ENCODE results near the gene ST3GAL4.
"Not testable (repeated sequence)": the region's sequence is repeated elsewhere in the genome, so short reads cannot be mapped to it uniquely, and the experiment has no call there.

ST3GAL4 gene

GRCh38 chr11:126378763-126379162 lies 23.3 kb downstream of the ST3GAL4 start:
- no peak for ATAC-seq
- Mint-ChIP-seq H3K4me3 (no peak overlapping the region), H3K36me3 (no peaks in the 10 kb centered on the region), H3K4me1 (no peaks in the 10 kb centered on the region), H3K9me3 (no peaks in the 10 kb centered on the region), H3K27ac (no peak overlapping the region), H3K27me3 (no peaks in the 10 kb centered on the region)

GRCh38 chr11:126380909-126381308 lies 25.4 kb downstream of the ST3GAL4 start:
- ATAC-seq: no peak
- Mint-ChIP-seq H3K27me3 (no peaks in the 10 kb centered on the region), H3K36me3 (no peaks in the 10 kb centered on the region), H3K4me1 (no peaks in the 10 kb centered on the region), H3K27ac (no peak overlapping the region), H3K4me3 (no peak overlapping the region), H3K9me3 (no peaks in the 10 kb centered on the region)

GRCh38 chr11:126381960-126382359 lies 26.5 kb downstream of the ST3GAL4 start:
- not testable (repeated sequence) for H3K27ac Mint-ChIP-seq

GRCh38 chr11:126382641-126383040 lies 27.2 kb downstream of the ST3GAL4 start:
- not testable (repeated sequence) for H3K4me1 Mint-ChIP-seq

More at GRCh38 chr11:126381960-126382359, 26.5 kb downstream of the ST3GAL4 start:
- not testable (repeated sequence) for H3K4me3 Mint-ChIP-seq, H3K4me1 Mint-ChIP-seq, ATAC-seq, H3K27me3 Mint-ChIP-seq, H3K36me3 Mint-ChIP-seq, H3K9me3 Mint-ChIP-seq

GRCh38 chr11:126383339-126384335 lies 28.2 kb downstream of the ST3GAL4 start:
- Mint-ChIP-seq H3K27ac (no peak overlapping the region), H3K27me3 (no peaks in the 10 kb centered on the region), H3K9me3 (no peaks in the 10 kb centered on the region), H3K36me3 (no peaks in the 10 kb centered on the region), H3K4me1 (no peaks in the 10 kb centered on the region), H3K4me3 (no peak overlapping the region)
- ATAC-seq: peak; percentile 3

More at GRCh38 chr11:126382641-126383040, 27.2 kb downstream of the ST3GAL4 start:
- ATAC-seq, H3K27ac Mint-ChIP-seq, H3K9me3 Mint-ChIP-seq, H3K27me3 Mint-ChIP-seq, H3K36me3 Mint-ChIP-seq, H3K4me3 Mint-ChIP-seq: not testable (repeated sequence)

GRCh38 chr11:126384449-126385070 lies 29.1 kb downstream of the ST3GAL4 start:
- no peak overlapping the region for H3K27ac Mint-ChIP-seq
- no peaks in the 10 kb centered on the region for H3K36me3 Mint-ChIP-seq
- no peaks in the 10 kb centered on the region for H3K9me3 Mint-ChIP-seq
- ATAC-seq: no peak
- no peaks in the 10 kb centered on the region for H3K4me1 Mint-ChIP-seq
- no peaks in the 10 kb centered on the region for H3K27me3 Mint-ChIP-seq
- no peak overlapping the region for H3K4me3 Mint-ChIP-seq

- H3K4me3 Mint-ChIP-seq: no peak overlapping the region
- H3K36me3 Mint-ChIP-seq: no peaks in the 10 kb centered on the region
- no peaks in the 10 kb centered on the region for H3K27me3 Mint-ChIP-seq
- no peaks in the 10 kb centered on the region for H3K9me3 Mint-ChIP-seq
- no peak overlapping the region for H3K27ac Mint-ChIP-seq
- no peak for ATAC-seq
- no peaks in the 10 kb centered on the region for H3K4me1 Mint-ChIP-seq
Measured at GRCh38 chr11:126385991-126386728, 30.7 kb downstream of the ST3GAL4 start.

- H3K27me3 Mint-ChIP-seq, H3K4me1 Mint-ChIP-seq, H3K27ac Mint-ChIP-seq, H3K4me3 Mint-ChIP-seq, H3K9me3 Mint-ChIP-seq, ATAC-seq, H3K36me3 Mint-ChIP-seq: not testable (repeated sequence)
Measured at GRCh38 chr11:126386729-126387071, 31.2 kb downstream of the ST3GAL4 start.

- H3K4me3 Mint-ChIP-seq: no peak overlapping the region
- ATAC-seq: no peak
- peaks cover 16% of the 10 kb centered on the region for H3K4me1 Mint-ChIP-seq
- H3K27ac Mint-ChIP-seq: peak overlapping the region; percentile 38
- no peaks in the 10 kb centered on the region for H3K36me3 Mint-ChIP-seq
- peaks cover 7% of the 10 kb centered on the region for H3K27me3 Mint-ChIP-seq
- H3K9me3 Mint-ChIP-seq: no peaks in the 10 kb centered on the region
Measured at GRCh38 chr11:126387857-126388256, 32.4 kb downstream of the ST3GAL4 start.

- peaks cover 14% of the 10 kb centered on the region for H3K27me3 Mint-ChIP-seq
- no peak overlapping the region for H3K4me3 Mint-ChIP-seq
- no peak overlapping the region for H3K27ac Mint-ChIP-seq
- no peaks in the 10 kb centered on the region for H3K9me3 Mint-ChIP-seq
- no peak for ATAC-seq
- peaks cover 19% of the 10 kb centered on the region for H3K4me1 Mint-ChIP-seq
- no peaks in the 10 kb centered on the region for H3K36me3 Mint-ChIP-seq
Measured at GRCh38 chr11:126390272-126390867, 34.9 kb downstream of the ST3GAL4 start.

GRCh38 chr11:126391286-126391954 lies 35.9 kb downstream of the ST3GAL4 start:
- H3K27me3 Mint-ChIP-seq: peaks cover 14% of the 10 kb centered on the region
- no peak for ATAC-seq
- no peaks in the 10 kb centered on the region for H3K9me3 Mint-ChIP-seq
- H3K36me3 Mint-ChIP-seq: no peaks in the 10 kb centered on the region
- H3K4me3 Mint-ChIP-seq: no peak overlapping the region
- H3K4me1 Mint-ChIP-seq: peaks cover 19% of the 10 kb centered on the region
- no peak overlapping the region for H3K27ac Mint-ChIP-seq

- Mint-ChIP-seq H3K36me3 (no peaks in the 10 kb centered on the region), H3K27me3 (peaks cover 14% of the 10 kb centered on the region), H3K4me3 (no peak overlapping the region), H3K4me1 (peaks cover 19% of the 10 kb centered on the region), H3K9me3 (no peaks in the 10 kb centered on the region), H3K27ac (no peak overlapping the region)
- ATAC-seq: peak; percentile 83
Measured at GRCh38 chr11:126391970-126392632, 36.6 kb downstream of the ST3GAL4 start.

GRCh38 chr11:126392633-126393013 lies 37.1 kb downstream of the ST3GAL4 start:
- Mint-ChIP-seq H3K9me3 (no peaks in the 10 kb centered on the region), H3K4me3 (no peak overlapping the region), H3K4me1 (peaks cover 19% of the 10 kb centered on the region), H3K27ac (no peak overlapping the region), H3K27me3 (peaks cover 14% of the 10 kb centered on the region), H3K36me3 (no peaks in the 10 kb centered on the region)
- ATAC-seq: no peak

- no peak overlapping the region for H3K4me3 Mint-ChIP-seq
Measured at GRCh38 chr11:126393143-126393542, 37.7 kb downstream of the ST3GAL4 start.

More at GRCh38 chr11:126393143-126393542, 37.7 kb downstream of the ST3GAL4 start:
- Mint-ChIP-seq H3K27me3 (peaks cover 14% of the 10 kb centered on the region), H3K4me1 (peaks cover 19% of the 10 kb centered on the region), H3K36me3 (no peaks in the 10 kb centered on the region), H3K9me3 (no peaks in the 10 kb centered on the region), H3K27ac (no peak overlapping the region)
- no peak for ATAC-seq
